Esophagus muscularis mucosa (tissue), 3 donors: ENCODE data around the gene PBX3.

Source experiments
- POLR2AphosphoS5 ChIP-seq, 2 donors: sonication (generic); formaldehyde crosslinking; IDR thresholded peaks; one replicate each; pipeline ENCODE4 v1.6.1; 2017; ENCODE audit warnings: antibody characterized with exemption in 2 of 2
- TF ChIP-seq, protein P1 (sequence below), 3 experiments: fragments of 200-600 bp in 2 of 3; fragments of 450-650 bp in 1 of 3; sonication (generic) in 2 of 3; IDR thresholded peaks; one replicate each; pipeline ENCODE4 v1.5.1; 2017 to 2019; ENCODE audit warnings: antibody characterized with exemption in 3 of 3, mild to moderate bottlenecking in 2 of 3, moderate library complexity in 1 of 3

DNA sequence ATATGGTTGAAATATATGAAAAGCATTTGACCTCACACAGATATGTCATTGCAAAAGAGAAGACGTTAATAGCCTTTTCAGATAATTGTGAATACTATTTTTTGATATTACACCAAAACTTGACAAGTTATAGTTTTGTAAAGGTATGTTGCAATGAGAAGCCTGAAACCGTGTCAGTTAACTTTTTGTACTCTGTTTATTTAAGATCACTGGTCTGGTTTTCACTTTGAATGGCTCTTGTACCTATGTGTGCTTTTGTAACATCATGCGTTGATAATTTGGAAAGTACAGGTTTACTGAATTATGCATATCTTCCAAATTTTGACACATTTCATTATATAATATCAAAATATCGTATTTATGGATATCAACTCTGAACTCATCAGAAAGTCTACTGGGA lies 177.2 kb downstream of the PBX3 start:
- TF ChIP-seq, protein P1, sequence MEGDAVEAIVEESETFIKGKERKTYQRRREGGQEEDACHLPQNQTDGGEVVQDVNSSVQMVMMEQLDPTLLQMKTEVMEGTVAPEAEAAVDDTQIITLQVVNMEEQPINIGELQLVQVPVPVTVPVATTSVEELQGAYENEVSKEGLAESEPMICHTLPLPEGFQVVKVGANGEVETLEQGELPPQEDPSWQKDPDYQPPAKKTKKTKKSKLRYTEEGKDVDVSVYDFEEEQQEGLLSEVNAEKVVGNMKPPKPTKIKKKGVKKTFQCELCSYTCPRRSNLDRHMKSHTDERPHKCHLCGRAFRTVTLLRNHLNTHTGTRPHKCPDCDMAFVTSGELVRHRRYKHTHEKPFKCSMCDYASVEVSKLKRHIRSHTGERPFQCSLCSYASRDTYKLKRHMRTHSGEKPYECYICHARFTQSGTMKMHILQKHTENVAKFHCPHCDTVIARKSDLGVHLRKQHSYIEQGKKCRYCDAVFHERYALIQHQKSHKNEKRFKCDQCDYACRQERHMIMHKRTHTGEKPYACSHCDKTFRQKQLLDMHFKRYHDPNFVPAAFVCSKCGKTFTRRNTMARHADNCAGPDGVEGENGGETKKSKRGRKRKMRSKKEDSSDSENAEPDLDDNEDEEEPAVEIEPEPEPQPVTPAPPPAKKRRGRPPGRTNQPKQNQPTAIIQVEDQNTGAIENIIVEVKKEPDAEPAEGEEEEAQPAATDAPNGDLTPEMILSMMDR (IDR thresholded peaks at IDR 0.05): no peak
- no peak for TF ChIP-seq POLR2AphosphoS5 (IDR thresholded peaks at IDR 0.05)
